Measurements from ENCODE around the gene RASA2.

The RASA2 gene

DNA sequence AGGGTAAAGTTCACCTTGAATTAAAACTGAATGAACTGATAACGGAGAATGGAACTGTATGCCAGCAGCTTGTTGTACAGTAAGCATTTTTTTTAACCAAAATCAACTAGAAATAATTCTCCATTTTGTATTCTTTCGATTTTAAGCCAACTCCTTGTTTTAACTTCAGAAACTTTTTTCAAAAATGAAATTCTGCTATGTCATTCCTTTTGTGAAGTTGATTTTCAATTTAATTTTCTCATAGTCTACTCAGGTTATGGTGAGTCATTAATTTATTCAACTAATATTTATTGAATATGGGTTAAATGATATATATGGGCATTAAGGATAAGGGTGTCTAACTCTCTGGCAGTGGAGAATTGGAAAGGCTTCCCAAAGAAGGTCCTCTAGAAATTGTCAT, 53.7 kb downstream of the RASA2 start:
- no peak for DNase-seq

DNA sequence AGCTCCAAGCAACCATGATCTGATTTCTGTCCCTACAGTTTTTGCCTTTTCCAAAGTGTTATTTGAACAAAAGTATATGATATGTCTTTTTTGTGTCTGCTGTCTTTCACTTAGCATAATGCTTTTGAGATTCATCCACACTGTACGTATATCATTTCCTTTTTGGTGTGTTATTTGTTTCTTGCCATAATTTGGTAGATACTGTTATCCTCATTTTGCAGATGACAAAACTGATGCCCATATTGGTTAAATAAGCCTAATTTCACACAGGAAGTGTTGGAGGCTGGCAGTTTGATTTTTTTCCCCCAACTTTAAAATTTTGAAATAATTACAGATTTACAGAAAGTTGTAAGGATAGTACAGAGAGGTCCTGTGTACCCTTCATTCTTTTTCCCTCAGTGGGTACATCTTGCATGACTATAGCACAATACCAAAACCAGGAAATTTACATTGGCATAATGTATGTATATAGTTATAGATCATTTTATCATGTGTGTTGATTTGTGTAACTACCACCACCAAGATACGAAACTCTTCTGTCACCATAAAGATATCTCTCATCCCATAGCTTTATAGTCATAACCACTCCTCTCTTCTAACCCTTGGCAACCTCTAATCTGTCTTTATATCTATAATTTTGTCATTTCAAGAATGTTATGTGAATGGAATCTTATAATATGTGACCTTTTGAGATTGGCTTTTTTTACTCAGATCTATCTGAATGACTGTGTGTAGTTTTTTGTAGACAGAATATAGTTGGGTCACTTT, 55.6 kb downstream of the RASA2 start:
- no peak for DNase-seq

DNA sequence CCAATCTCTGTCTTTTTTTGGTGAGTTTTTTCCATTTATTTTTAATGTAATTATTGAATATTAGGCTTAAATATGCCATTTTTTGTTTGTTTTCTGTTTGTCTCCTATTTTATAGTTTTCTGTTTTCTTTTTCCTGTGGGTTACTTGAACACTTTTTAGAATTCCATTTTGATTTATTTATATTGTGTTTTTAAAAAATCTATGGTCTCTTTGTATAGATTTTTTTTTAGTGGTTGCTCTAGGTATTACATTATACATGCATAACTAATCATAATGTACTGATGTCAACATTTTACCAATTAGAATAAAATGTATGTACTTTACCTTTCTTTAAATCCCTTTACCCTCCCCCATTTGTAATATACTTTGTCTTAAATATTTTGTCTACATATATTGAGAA, 56.2 kb downstream of the RASA2 start:
- no peak for DNase-seq

DNA sequence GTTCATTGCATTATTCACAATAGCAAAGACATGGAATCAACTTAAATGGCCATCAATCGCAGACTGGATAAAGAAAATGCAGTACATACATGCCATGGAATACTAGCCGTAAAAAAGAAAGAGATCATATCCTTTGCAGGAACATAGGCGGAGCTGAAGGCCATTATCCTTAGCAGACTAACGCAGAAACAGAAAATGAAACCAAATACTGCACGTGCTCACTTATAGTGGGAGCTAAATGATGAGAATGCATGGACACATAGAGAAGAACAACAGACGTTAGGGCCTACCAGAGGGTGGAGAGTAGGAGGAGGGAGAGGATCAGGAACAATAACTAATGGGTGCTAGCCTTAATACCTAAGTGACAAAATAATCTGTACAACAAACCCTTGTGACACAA, 57.9 kb downstream of the RASA2 start:
- DNase-seq: no peak

DNA sequence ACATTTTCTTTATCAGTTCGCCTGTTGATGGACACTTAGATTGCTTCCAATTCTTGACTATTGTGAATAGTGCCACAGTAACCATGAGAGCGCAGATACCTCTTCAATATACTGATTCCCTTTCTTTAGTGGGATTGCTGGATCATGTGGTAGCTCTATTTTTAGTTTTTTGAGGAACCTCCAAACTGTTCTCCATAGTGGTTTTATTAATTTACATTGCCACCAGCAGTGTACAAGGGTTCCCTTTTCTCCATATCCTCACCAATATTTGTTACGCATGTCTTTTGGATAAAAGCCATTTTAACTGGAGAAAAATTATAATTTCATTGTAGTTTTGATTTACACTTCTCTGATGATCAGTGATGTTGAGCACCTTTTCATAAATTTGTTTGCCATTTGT, 59.3 kb downstream of the RASA2 start:
- no peak for DNase-seq

DNA sequence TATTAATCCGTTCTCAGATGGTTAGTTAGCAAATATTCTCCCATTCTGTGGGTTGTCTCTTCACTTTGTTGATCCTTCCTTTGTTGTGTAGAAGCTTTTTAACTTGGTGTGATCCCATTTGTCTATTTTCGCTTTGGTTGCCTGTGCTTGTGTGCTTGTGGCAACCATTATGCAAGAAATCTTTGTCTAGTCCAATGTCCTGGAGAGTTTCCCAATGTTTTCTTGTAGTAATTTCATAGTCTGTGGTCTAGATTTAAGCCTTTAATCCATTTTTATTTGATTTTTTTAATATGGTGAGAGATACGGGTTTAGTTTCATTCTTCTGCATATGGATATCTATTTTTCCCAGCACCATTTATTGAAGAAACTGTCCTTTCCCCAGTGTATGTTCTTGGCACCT, 59.8 kb downstream of the RASA2 start:
- DNase-seq: no peak

DNA sequence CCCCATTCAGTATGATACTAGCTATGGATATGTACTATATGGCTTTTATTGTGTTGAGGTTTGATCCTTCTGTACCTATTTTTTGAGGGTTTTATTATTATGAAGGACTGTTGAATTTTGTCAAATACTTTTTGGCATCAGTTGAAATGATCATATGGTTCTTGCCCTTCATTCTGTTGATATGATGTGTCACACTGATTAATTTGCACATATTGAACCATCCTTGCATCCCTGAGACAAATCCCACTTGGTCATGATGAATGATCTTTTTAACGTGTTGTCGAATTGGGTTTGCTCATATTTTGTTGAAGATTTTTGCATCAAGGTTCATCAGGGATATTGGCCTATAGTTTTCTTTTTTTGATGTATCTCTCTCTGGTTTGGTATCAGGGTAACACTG, 61.0 kb downstream of the RASA2 start:
- no peak for DNase-seq

DNA sequence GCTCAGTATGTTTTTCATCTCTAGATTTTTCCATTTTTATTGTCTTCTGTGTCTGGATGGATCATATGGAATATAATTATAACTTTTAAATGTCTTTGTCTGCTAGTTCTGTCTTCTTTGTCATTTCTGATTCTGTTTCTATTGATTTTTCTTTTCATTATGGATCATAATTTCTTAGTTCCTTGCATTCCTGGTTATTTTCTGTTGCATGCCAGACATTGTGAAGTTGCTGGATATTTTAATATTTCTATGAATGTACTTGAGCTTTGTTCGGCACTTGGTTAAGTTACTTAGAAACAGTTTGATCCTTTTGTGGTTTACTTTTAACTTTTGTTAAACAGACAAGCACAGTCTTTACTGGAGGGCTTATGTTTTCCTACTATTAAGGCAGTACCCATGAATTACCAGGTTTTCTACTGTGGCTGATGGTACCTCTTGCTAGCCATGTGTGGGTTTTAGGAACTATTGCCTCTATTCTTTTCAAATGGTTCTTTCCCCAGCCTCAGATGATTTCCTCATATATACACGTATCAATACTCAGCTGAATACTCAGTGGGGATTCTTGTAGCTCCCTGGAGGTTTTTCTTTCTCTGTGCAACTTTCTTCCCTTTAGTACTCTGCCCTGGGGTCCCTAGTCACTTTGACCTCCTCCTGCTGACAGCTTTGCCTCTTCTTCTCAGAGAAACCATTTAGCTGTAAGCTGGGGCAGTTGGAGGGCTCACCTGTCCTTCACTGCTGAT, 64.3 kb downstream of the RASA2 start:
- no peak for DNase-seq

DNA sequence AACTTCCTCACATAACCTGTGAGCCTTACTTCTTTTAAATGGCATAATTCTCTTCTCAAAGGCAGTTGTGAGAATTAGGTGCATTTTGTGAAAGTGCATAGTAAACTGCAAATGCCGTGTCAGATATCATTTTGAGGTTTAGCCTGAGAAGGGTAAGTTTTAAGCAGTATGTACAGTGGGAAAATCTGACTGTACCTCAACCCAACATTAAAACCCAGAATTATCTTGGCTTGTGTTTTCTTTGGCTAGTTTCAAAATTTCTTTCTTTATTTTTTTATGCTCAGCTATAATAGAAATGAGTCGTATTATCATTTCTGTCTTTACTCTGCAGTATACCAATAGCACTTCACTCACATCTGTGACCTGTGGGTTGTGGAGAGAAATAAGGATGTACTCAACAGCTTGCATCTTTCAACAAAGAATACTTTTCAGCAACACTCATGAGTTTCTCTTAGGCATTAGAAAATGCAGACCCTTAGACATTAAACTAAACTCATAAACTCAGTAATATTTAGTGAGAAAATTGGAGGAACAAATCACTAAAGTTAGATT, 65.7 kb downstream of the RASA2 start:
- DNase-seq: no peak

DNA sequence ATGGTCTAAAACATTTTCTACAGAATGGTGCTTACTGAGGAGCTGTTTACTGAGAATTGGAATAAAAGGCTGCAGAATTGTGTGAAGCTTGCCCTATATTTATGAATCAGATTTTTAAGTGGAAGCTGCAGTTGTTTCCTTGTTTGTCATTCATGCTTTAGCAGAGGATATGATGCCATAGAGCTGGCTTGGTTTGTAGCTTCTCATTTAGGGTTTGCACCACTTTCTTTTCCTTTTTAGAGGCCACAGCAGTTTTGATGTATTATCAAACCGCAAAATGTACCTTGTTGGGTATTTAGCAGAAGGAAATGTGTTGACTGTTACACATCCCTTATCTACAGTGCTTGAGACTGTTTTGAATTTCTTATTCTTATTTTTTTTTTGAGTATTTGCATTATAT, 66.2 kb downstream of the RASA2 start:
- no peak for DNase-seq

DNA sequence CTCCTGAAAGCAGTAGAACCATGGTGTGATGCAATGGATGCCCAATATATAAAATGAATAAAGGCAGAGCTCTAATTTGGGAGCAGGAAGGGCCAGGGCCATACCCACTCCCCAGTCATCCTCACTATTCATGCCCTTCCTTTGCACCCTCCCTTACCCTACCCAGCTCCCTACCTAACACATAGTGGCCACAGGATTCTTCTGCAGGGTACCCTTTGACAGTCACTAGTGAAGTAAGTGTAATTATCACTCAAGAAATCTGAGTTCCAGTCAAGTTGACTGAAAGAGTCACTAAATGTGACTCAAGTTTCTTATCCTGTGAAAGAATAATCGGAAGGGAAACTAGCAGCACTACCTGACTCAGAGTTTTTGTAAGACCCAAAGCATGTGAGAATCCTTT, 69.2 kb downstream of the RASA2 start:
- DNase-seq: no peak

DNA sequence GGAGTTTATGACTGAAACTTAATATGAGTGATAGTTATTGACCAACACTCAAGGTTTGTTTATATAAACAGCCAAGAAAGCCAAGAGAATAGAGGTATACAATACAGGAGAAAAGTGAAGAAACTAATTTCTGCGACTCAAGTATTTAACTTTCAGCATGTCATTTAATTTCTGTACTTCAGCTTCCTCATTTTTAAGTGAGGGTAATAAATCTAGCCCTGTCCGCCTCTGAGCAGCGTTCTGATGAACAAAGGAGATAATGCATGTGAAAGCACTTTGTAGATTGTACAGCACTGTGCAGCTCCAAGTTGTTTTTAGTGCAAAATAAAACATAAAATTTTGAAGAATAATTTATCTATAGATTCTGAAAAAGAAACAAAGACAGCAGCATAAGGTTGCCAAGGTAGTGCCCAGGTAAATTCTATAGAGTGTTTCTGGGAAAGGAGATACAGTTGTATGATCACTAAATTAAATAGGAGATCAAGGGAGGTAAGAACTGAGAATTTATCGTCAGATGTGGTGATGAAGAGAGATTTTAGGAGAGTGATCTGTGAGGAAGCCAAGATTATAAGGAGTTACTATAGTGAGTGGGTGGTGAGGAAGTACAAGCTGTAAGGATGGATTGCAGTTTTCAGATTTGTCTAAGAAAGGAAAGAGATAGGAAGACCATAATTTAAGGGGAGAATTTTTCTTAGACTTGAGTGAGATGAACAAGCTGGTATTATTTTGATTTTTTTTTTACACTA, 71.3 kb downstream of the RASA2 start:
- no peak for DNase-seq

DNA sequence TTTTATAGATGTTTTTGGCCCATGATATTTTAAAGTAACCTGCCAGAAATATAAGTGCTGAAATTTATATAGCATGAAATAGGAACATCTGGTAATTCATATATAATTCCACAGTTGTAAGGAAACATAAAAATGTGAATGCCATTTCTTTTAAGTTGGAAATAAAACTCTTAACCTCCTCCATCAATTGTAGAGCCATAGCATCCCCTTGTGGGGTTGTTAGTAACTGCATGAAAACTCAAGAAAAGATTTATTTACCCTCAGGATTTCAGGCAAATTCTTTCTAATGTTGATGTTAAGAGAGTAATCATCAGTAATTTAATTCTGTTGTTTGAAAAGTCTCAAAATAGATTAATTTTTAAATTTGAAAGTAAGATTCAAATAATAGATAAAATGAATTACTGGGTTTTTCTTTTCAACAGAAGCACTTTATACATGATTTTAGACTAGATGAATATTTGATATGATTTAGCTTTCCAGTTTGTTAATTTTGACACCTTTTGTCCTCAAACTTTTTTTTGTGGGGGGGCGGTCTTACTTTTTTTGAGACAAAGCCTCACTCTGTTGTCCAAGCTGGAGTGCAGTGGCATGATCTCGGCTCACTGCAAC, 74.7 kb downstream of the RASA2 start:
- DNase-seq: no peak

DNA sequence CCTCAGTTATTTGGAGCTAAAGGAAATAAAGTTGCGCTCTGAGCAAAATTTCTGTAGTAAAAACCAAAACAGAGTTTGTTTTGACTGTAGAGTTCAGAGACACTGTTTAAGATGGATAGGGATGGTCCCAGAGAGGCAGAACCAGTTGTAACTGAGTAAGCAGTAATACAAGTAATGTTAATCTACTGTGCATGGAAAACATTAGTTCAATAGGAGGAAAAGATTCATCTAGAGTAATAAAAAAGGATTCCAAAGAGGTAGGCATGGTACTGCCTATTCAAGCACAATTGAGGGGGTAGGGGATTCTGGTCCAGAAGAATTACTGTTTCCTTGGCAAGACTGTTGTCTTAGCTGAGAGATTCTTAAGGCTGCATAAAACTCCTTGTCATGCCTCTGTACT, 77.4 kb downstream of the RASA2 start:
- DNase-seq: no peak

DNA sequence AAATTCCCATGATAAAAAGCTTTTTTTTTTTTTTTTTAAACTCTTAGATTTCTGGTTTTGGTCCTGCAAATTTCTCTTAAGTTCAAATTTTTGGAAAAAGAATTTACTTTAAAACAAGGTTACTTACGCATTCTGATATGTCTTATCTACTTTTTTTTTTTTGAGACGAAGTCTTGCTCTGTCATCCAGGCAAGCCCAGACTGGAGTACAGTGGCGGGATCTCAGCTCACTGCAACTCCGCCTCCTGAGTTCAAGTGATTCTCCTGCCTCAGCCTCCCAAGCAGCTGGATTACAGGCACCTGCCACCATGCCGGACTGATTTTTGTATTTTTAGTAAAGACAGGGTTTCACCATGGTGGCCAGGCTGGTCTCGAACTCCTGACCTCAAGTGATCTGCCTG, 83.2 kb downstream of the RASA2 start:
- DNase-seq: no peak

DNA sequence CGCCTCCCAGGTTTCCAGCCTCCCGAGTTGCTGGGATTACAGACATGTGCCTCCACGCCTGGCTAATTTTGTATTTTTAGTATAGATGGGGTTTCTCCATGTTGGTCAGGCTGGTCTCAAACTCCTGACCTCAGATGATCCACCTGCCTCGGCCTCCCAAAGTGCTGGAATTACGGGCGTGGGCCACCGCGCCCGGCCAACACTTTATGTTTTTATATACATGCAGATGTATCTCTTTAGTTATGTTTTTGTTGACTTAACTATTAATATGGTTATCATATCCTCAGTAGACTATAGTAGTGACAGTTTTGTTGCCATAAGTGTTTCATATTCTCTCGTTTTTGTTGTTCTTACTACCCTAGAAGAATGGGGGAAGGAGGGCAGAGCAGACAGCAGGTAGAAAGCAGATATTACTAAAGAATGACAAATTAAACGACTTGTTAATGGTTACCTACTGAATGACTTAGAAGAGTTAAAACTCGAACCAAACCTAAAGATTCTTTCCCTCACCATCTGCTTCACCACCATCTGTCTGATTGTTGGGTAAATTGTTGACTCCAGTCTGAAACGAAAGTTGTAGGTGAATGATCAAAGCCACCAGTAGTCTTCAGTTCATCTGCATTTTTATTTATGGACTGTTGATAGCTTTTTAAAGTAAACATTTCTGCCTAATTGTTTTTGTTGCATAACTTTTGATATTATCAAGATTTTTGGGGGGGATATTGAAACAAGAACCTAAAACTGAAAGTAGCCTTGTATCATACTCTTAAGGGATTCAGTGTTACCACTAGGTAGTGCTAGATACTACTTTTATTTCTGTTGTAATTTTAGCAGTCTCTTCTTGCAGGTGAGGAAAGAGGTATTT, 89.3 kb downstream of the RASA2 start:
- DNase-seq: no peak

DNA sequence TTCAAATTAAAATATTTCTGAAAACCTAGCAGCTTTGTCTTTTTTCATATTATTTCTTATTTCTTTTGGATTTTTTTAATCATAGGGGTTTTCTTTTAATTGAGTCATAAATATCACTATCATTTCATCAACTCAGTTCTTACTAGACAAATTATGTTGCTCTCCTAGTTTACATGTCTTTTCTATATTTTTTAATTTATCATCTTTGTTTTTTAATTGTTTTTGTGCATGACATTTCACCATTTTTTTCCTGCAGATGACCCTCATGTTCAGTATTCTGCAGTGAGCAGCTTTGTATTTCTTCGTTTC, 89.9 kb downstream of the RASA2 start:
- no peak for DNase-seq

DNA sequence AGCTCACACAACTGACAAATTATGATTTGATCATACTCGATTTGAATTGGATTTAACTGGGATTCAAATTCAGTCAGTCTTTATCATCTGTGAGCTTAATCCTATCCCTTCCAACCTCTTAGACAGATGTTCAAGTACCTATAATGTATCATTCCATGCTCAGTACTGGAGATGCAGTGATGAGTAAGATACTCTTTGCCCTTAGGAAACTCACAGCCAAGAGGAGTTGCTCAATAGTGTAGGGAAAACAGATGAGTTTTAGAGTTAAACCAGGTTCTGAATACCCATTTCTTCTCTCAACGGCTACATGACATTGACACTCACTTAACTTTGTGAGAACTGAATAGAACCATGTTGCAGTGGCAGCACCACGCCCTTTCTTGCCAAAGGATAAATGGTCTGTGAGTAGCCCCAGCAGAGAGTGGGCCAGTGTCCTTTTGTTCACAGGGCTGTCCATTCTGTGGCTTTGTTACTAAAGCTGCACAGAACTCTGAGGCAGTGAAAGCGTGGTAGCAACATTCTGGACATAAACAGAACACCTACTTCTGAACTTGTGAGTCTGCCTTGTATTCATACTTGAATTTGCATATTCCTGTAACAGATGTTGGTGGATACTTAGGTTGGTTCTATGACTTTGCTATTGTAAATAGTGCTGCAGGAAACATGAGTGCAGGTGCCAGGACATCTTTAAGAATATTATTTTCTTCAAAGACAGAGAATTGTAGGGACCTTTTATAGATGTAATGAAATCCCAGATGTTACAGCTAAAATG, 91.6 kb downstream of the RASA2 start:
- no peak for DNase-seq

DNA sequence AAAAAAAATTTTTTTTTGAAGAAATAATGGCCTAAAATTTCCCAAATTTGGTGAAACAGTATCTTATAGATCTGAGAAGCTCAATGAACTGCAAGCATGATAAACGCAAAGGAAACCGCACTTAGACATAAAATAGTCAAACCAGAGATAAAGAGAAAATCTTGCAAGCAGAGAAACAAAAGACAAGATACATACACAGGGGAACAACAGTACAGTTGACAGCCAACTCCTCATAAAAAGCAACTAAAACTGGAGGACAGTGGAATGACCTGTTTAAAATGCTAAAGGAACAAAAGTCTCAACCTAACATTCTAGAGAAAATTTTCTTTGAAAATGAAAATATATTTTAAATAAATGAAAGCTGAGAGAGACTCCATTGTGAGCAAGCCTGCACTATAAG, 107.5 kb downstream of the RASA2 start:
- DNase-seq: no peak

DNA sequence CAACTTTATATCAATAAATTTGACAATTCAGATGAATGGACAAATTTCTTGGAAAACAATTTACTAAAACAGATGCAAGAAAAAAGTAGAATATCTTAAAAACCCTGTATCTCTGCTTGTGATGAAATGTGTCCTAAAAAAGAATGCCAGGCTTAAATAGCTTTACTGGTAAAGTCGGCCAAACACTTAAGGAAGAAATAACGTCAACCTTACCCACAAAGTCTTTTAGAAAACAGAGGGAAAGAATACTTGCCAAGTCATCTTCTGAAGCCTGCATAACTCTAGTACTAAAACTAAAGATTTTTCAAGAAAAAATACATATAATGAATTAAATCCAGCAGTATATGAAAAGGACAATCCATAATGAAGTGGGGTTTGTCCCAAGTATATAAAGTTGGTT, 111.1 kb downstream of the RASA2 start:
- no peak for DNase-seq

DNA sequence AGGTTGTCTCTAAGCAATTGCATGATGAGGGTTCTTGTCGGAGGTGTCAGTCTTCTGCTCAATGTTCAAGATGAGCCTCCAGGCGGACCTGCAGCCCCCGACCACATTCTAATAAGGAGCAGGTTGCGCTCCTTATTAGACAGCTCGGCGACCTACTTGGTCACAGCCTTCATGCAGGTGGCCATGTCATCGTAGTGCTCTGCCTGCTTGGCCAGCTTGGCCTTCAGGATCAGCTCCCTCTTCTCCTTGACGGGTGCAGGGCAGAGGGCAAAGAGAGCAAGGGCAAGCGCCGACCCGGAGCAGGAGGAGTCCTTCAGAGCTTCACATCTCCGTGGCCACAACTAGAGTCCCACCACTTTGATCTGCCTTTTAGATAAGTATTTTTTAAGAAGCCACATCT, 113.5 kb downstream of the RASA2 start:
- no peak for DNase-seq

DNA sequence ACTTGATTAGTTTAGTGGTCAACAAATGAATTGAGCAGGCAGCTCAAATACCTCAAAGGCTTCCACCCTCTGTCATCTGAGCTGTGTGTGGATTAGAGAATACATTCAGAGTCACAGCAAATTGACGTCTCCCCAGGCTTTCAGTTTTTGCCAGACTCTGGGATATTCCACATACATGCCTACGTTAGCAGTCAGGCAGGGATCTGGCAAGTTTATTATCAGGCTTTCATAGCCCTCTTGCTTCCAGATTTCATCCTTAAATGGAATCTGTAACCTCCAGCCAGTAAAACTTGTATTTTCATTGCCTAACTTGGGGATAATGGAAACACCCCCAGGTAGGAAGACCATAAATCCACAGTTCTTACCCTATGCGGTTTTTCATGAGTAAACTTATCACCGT, 115.9 kb downstream of the RASA2 start:
- no peak for DNase-seq
